GM19467 (cell line): ENCODE results near the gene COX6B2.

Source experiments
- ATAC-seq: cut with Tn5 transposase; IDR thresholded peaks from one replicate; pipeline ENCODE4 v1.9.1; 2021; ENCODE audit warnings: mild to moderate bottlenecking, moderate library complexity; ENCODE audit not compliant: unreplicated experiment

The COX6B2 gene

DNA sequence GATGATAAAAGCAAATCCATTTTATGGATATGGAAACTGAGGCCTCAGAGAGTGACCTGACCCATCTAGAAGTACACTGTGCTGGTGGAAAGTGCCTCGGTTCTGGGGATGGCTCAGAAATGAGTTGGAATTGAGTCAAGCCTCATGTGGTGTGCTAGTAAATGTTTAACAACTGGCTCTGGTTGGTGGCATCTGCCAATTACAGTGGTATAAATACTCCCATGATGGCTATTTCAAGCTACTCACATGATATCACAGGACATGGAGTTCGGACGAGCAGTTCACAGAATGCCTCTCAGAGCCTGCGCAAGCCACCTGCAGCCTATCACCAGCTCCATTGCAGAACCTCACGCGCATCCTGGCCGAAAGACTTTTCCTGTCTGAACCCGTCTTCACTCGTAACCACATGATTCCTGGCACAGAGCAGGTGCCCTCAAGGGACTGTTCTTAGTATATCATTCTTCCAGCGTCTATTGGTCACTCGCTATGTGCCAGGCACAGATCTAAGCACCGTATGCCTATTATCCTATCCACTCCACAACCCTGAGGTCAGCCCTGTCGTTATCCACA, 38.5 kb downstream of the COX6B2 start:
- ATAC-seq: no peak

DNA sequence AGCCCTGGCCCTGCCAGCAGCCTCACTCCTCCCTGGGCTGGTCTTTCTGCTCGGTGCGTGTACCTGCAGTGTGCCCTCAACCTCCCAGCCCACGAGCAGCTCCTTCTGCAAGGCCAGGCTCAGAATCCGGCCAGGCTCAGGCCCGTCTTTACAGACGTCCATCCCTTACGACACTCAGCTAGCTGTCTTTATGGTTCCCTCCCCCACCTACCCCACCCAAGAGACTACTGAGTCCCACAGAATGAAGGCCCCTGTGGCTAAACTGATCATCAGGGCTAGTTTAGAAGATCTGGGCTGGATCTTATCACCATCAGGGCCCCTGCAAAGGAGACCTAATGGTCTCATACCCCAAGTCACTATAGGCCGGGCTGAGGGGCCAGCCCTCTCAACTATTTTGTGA, 40.1 kb downstream of the COX6B2 start:
- ATAC-seq: no peak

DNA sequence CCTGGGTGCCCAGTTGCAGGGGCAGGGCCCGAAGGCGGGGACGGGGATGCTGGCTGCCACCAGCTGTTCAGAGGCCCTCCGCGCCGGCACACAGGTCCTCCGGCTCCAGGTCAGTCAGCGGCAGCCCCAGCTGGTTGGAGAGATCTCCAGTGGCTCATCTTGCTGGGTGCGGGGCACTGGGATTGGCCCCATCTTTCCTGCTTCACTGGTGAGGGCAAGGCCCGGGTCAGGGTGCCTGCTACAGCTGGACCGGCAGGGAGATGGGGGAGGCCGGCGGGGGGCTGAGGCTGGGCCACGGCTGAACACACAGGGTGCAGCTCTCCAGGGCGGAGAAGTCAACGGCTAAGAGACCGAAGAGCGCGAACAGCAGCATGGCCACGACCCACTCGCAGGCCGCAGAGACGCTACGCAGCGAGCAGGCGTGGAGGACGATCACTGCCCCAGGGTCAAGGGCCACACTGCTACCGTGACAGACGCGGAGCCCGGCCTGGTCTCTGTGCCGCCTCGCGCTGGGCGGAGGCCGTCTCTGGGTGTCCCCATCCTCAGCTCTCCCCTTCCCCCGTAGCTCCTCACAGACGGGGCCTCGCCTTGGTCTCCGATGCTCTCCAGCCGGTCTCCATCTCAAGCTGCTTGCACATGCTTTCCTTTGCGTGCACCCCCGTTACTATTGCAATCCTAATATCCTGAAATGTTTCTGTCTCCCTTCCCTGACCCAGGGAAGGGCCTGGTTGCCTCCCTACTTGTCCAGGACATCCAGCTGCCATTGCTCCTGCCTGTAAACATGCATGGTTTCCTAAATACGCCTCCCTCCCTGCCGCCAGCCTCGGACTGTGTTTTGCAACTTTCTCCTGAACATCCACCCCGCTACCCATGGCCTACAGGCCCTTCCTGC, 41.7 kb downstream of the COX6B2 start:
- ATAC-seq: no peak

DNA sequence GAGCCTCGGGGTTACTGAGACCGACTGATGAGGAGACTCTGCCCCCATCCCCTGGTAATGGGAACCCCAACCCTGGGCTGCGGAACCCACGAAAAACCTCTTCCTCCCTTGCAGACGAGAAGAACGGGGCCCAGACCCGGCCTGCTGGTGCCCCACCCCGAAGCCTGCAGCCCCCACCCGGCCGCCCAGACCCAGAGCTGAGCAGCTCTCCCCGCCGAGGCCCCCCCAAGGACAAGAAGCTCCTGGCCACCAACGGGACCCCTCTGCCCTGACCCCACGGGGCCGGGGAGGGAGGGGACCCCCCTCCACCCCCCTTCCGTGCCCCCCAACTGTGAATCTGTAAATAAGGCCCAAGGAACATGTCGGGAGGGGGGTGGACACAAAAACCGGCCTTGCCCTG, 42.7 kb downstream of the COX6B2 start:
- ATAC-seq: no peak

DNA sequence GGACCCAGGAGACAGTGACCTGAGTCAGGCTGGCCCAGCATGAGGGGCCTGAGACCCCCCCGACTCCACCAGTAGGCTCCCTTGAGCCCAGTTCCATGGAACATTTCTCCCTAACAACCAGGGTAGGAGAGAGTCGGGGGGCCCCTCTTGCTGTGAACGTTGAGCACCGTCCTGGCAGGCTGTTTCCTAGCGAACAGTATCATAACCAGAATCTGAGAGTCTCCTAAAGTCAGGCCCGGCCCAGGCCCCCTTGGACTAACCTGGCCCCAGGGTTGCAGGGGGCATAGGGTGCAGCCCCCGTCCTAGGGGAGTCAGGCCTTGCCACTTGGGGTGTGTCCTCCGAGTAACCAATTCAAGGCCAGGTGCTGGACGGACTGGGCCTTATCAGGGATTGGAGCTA, 43.1 kb downstream of the COX6B2 start:
- ATAC-seq: no peak

DNA sequence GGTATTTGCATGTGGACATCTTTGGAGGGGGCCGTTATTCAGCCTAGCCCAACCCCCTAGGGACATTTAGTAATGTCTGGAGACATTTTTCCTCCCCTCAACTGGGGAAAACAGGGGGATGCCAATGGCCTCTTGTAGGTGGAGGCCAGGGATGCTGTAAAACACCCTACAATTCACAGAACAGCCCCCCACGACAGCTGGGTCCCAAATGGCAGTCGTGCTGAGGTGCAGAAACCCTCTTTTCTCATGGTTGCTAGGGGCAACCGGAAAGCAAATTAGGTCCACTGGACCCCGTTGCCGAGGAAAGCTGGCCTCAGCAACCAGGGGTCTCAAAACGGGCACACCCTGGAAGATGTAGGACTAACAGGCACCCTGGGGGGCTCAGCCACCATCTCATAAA, 44.0 kb downstream of the COX6B2 start:
- no peak for ATAC-seq

DNA sequence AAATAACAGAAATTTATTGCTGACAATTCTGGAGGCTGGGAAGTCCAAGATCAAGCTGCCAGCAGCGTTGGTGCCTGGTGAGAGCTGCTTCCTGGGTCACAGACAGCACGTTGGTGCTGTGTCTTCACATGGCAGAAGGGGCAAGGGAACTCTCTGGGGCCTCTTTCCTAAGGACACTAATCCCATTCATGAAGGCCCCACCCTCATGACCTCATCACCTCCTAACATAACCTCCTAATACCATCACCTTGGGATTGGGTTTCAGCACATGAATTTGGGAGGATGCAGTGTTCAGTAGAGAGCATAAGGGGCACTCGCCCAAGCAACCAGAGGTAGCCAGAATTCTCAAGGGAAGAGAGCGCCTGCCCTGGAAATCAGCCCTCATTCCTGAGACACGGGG, 45.1 kb downstream of the COX6B2 start:
- no peak for ATAC-seq

DNA sequence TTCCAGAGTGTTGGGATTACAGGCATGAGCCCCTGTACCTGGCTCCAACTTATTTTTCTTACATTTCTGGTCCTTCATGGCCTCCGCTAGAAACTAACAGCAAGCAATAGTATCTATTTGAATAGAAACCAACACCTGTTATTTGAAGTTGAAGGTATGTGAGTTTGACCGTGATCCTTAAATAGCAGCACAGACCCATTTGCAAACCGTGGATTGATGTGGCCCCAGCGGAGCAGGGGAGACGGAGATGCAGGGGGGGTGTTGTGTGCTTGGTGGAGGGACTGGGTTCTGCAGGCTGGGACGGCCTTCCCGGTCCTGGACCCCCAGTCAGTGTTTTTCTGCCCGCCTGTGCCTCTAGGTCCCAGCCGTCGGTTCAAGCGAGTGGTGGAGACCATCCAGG, 46.2 kb downstream of the COX6B2 start:
- no peak for ATAC-seq

DNA sequence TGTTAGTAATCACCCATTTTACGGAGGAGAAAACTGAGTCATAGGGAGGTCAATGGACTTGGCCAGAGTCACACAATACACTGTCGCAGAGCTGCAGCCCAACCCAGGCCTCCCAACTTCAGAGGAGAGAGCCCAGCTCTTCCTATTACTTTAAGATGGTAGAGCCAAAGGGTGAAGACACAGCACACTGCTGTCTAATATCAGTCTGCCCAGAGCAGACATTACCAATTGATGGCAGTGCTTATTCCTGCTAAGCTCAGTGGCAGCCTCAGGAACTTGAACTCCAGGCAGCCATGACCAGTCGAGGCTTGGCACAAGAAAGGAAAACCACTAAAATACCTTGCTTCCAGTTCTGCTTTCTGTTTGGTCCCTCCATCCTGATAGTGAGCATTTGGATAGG, 47.8 kb downstream of the COX6B2 start:
- ATAC-seq: no peak

DNA sequence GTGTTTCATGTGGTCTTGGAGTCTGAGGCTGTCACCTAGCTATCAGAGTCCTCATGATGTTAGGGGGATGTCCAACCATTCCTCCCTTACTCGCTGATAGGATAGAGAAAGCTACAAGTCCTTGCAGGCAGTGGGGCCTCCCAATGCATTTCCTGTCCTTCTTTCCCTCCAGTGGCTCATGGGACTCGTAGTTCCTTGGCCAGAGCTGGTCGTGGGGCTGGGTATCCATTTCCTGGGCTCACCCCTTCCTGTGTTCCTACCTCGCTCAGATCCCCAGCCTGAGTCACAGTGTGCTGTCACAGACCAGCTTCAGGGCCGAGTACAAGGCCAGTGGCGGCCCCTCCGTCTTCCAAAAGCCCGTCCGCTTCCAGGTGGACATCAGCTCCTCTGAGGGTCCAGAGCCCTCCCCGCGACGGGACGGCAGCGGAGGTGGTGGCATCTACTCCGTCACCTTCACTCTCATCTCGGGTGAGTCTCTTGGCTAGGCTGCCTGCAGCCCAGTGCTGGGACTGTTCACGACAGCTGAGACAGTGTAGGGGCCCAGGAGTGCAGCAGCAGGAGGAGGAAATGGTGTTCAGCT, 48.4 kb downstream of the COX6B2 start:
- ATAC-seq: no peak

DNA sequence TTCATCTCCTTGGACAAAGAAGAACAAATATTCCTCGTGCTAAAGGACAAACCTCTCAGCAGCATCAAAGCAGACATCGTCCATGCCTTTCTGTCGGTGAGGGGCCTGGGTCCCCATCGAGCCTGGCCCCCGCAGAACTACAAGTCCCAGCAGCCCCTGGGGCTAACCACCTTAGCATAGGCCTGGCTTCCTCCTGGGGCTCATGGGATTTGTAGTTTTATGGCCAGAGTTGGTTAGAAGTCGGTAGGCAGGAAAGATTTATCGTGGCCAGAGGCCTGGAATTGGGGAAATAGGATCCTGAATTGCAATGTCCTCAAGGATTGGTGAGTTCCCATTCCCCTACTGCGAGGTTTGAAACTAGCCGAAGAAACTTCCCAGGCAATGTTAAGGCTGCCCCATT, 49.0 kb downstream of the COX6B2 start:
- no peak for ATAC-seq

DNA sequence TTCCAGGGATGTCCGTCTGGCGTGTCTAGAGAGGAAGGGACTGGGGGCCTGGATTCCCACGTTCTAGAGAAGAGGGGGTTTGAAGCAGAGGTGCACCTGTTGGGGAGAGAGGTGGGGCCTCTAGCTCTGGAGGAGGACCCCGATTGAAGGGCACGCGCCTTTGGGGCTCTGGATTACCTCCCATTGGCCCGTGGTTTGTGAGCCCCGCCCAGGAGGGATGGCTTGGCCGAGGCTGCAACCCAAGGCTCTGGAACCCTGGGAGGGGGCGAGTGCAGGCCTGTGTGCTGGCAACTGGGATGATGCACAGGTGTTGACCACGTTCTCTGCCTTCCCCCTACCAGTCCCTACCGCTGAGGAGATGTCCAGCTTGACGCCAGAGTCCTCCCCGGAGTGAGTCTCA, 49.5 kb downstream of the COX6B2 start:
- no peak for ATAC-seq

DNA sequence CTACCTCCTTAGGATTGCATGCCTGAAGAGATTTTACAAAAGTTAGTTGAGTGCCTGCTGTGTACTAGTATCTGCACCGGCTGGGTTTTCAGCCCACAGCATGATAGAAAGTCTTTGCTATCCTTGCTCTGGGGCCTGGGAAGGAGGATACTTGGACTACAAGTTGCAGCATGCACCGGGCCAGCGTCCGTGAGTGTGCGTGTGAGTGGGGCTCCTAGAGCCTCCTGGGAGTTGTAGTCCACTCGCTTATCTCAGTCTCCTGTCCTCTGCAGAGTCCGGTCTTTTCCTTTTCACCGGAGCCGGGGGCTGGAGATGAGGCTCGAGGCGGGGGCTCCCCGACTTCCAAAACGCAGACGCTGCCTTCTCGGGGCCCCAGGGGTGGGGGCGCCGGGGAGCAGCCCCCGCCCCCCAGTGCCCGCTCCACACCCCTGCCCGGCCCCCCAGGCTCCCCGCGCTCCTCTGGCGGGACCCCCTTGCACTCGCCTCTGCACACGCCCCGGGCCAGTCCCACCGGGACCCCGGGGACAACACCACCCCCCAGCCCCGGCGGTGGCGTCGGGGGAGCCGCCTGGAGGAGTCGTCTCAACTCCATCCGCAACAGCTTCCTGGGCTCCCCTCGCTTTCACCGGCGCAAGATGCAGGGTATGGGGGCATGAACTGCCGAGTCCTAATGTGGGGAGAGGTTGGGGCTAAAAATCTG, 50.1 kb downstream of the COX6B2 start:
- no peak for ATAC-seq

DNA sequence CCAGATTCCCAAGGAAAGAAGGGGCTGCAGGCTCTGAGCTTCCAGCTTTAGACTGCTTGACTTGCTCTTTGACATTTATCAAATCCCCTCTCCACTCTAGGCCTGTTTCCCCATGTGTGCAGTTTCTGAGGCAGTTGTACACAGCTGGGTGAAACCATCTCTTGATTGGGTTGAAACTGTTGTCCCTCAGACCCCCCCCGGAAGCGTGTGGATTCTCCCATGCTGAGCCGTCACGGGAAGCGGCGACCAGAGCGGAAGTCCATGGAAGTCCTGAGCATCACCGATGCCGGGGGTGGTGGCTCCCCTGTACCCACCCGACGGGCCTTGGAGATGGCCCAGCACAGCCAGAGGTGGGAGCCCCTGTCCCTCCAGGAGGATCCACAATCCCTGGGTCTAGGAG, 51.0 kb downstream of the COX6B2 start:
- no peak for ATAC-seq

DNA sequence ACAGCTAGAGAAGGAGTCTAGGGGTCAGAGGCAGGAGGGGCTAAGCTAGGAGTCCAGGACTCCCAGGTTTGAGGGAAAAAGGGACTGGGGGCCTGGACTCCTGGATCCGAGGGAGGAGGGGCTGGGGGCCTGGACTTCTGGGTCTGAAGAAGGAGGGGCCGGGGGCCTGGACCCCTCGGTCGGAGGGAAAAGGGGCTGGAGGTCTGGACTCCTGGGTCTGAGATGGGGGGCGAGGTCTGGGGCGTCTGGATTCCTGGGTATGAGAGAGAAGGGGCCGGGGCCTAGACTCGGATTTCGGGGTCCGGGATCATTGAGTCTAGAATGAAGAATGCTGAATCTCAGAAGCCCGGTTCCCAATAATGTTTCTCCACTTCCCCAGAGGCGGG, 52.2 kb downstream of the COX6B2 start:
- ATAC-seq: no peak

DNA sequence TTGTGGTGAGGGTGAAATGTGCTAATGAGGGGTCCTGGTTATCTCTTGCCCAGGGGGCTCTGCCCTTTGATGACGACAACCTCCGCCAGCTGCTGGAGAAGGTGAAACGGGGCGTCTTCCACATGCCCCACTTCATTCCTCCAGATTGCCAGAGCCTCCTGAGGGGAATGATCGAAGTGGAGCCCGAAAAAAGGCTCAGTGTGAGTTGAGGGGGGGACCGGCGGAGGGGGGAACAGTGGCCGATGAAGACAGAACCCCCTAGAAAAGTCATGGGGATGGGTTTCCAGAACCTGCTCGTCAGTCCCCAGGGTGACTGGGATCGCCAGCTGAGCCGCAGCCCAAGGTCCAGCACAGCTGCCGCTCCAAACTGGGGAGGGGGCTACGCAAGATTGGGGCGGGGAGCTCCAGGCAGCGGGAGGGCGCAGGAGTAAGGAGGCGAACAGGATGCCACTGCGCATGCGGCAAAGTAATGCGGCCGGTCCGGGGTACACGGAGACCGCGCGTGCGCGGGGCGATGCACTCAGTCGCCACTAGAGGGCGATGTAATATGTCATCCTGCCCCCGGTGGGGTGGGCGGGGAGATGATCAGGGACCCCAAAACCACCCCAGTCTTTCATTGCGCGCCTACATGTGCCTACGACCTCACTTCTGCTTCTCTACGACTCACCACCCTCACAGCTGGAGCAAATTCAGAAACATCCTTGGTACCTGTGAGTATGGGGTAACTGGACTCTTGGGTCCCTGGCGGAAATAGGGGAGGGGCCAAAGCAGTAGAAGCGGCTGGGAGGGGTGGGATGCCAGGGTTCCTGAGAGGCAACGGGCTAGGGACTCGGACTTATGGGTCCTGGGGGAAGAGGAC, 52.8 kb downstream of the COX6B2 start:
- peak; percentile 70 for ATAC-seq

DNA sequence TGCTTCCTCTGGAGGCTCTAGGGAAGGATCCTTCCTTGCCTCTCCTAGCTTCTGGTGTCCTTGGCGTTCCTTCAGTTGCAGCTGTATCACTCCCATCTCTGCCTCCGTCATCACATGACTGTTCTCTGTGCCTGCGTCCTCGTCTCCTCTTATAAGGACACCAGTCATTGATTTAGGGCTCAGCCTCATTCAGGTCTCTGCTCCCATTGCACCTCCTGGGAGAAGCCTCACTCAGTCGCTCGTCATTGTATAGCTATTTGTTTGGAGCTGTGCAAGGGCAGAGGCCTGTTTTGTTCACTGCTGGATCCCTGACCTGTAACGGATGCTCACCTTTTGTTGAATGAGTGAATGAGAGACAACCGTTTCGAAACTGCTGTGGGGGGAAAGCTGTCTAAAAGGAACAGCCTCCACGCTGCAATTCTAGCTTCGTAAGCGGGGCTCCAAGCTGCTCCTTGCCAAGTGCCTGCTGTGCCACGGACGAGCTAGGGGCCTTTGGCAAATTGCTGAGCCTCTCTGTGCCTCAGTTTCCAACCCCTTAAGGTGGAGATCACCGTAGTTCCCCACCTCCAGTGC, 53.5 kb downstream of the COX6B2 start:
- ATAC-seq: no peak

DNA sequence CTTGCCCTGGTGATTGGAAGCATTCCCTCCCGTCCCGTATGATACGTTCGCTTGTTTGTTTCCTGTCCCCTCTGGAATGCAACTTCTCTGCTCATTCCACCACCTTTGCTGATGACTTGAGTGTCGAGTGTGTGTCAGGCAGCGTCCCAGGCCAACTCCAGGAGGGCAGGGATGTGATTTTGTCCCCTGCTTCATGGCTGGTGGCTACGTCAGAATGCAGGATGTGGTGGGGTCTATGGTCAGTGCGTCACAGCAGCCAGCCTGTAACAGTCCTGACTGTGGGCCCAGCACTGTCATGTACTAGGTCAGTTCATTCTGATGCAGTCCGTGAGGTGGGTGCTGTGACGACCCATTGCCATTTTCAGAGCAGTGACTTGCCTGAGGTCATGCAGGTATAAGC, 54.5 kb downstream of the COX6B2 start:
- no peak for ATAC-seq
